Measurements from ENCODE around the gene SCN1B. TPM values are rescaled to one million over a fixed set of nuclear protein-coding genes. Genes with fewer than 3 reads are reported as not detected.

Gene SCN1B
- total RNA-seq, 1 donor, result 4.7 TPM

DNA sequence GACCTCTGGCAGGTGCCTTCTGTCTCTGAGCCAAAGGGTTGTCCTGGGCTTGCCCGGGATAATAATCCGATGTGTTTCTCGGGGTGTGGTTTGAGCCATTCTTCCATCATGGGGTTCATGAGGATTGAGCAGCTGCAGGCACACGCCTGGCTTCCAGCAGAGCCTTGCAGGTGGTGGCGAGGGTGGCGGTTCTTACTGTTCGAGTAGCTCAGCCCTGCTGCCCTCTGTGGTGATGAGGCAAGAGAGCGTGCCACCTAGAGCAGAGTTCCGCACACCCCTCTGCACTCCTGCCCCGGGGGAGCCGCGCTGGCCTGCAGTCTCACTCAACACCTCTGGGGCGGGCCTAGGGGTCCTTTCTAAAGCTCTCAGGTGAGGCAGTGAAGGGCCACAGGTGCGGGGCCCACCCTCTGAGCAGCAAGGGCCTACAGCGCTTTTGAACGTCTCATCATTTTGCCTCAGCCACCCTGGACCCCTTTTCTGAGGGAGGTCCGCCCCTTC is 3.8 kb downstream of the SCN1B start:
- Histone ChIP-seq H4K20me1 (ENCODE audit: insufficient read depth, low read length) (no peaks in the 10 kb centered on the region), H3K79me2 (ENCODE audit: insufficient read depth, low read length) (no peaks in the 10 kb centered on the region), H3K9me3 (ENCODE audit: low read depth, low read length) (no peaks in the 10 kb centered on the region), H3K27ac (ENCODE audit: low read depth, low read length) (no peak overlapping the region), H3K36me3 (ENCODE audit: insufficient read depth, low read length) (no peaks in the 10 kb centered on the region), H3K4me3 (ENCODE audit: insufficient read depth, low read length) (no peak overlapping the region), H3K4me2 (ENCODE audit: insufficient read depth, low read length) (no peak overlapping the region), H3K27me3 (ENCODE audit: insufficient read depth, low read length) (no peaks in the 10 kb centered on the region), H2AFZ (ENCODE audit: low read length) (no peak overlapping the region), H3K4me1 (ENCODE audit: insufficient read depth, low read length) (peaks cover 5% of the 10 kb centered on the region)
- DNase-seq (ENCODE audit: insufficient read length, low spot score, missing footprints), result peak; percentile 66
- TF ChIP-seq, protein P1, sequence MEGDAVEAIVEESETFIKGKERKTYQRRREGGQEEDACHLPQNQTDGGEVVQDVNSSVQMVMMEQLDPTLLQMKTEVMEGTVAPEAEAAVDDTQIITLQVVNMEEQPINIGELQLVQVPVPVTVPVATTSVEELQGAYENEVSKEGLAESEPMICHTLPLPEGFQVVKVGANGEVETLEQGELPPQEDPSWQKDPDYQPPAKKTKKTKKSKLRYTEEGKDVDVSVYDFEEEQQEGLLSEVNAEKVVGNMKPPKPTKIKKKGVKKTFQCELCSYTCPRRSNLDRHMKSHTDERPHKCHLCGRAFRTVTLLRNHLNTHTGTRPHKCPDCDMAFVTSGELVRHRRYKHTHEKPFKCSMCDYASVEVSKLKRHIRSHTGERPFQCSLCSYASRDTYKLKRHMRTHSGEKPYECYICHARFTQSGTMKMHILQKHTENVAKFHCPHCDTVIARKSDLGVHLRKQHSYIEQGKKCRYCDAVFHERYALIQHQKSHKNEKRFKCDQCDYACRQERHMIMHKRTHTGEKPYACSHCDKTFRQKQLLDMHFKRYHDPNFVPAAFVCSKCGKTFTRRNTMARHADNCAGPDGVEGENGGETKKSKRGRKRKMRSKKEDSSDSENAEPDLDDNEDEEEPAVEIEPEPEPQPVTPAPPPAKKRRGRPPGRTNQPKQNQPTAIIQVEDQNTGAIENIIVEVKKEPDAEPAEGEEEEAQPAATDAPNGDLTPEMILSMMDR (IDR thresholded peaks at IDR 0.05; ENCODE audit: extremely low read depth, low read depth, low read length), result no peak

DNA sequence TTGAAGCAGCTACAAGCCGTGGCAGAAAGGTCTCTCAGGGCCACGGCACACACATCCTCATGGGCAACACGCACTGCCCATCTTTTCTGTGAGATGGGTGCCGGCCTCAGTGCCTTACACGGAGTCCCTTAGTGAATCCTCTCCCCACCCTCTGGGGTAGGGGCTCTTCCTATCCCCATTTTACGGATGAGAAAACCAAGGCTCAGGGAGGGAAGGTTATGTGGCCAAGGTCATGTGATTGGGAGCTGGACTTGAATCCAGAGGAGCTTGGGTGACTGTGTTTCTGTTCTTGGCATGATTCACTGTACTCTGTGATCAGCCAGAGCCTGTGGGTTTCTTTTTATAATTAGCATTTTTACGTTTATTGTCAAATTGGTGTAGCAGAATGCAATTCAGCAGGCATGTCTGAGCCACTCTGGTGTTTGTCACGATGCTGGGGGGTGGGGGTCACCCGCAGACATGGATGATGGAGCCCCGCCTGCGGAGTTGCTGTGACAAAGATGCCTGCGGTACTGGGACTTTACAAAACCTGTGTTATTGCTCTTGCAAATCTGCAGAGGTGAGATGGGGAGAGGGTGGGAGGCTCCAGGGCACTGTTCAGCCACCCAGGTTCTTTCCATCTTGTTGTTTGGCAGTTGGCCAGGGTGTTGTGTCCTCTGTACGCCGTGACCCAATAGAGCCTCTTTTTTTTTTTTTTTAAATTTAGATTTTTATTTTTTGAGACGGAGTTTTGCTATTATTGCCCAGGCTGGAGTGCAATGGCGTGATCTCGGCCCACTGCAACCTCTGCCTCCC is 4.5 kb downstream of the SCN1B start:
- Histone ChIP-seq H4K20me1 (ENCODE audit: insufficient read depth, low read length) (no peaks in the 10 kb centered on the region), H3K4me1 (ENCODE audit: insufficient read depth, low read length) (peaks cover 3% of the 10 kb centered on the region), H3K79me2 (ENCODE audit: insufficient read depth, low read length) (no peaks in the 10 kb centered on the region), H3K9me3 (ENCODE audit: low read depth, low read length) (no peaks in the 10 kb centered on the region), H2AFZ (ENCODE audit: low read length) (no peak overlapping the region), H3K36me3 (ENCODE audit: insufficient read depth, low read length) (no peaks in the 10 kb centered on the region), H3K27me3 (ENCODE audit: insufficient read depth, low read length) (no peaks in the 10 kb centered on the region), H3K4me2 (ENCODE audit: insufficient read depth, low read length) (no peak overlapping the region), H3K4me3 (ENCODE audit: insufficient read depth, low read length) (no peak overlapping the region), H3K27ac (ENCODE audit: low read depth, low read length) (no peak overlapping the region)
- peak; percentile 82 for DNase-seq (ENCODE audit: insufficient read length, low spot score, missing footprints)
- TF ChIP-seq, protein P1 (IDR thresholded peaks at IDR 0.05; ENCODE audit: extremely low read depth, low read depth, low read length), result no peak

DNA sequence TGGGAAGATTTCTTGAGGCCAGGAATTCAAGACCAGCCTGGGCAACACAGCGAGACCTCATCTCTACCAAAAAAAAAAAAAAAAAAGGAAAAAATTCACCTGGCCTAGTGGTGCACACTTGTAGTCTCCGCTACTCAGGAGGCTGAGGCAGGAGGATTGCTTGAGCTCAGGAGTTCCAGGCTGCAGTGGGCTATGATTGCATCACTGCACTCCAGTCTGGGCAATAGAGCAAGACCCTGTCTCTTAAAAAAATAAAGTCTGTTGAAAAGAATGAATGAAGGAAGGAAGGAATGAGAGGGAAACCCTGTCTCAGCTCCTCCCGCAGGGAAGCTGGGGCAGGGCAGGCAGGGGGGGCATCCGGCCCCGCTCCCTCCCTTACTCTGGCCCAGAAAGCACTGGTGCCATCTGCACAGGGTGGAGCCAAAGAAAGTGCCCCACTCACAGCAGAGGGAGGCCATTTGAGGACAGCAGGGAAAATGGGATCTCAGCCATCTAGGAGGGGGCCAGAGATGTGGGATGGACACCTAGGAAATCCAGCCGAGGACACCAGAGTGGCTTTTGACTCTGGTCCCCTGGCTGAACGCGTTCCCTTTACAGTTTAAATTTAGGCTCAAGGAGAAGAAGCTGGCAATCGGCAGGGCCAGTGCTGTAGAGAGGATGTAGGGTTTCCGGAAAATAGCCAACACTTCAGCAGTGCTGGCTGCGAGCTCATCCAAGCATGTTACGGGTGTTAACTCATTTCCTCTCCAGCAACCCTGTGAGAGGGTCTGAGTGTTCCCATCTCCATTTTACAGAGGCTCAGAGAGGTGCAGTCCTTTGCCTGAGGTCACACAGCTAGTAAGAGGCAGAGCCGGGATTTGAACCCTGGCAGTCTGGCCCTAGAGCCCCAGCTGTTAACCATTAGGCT is 7.7 kb downstream of the SCN1B start:
- Histone ChIP-seq H3K79me2 (ENCODE audit: insufficient read depth, low read length) (no peaks in the 10 kb centered on the region), H3K27ac (ENCODE audit: low read depth, low read length) (no peak overlapping the region), H3K9me3 (ENCODE audit: low read depth, low read length) (no peaks in the 10 kb centered on the region), H3K36me3 (ENCODE audit: insufficient read depth, low read length) (no peaks in the 10 kb centered on the region), H3K4me3 (ENCODE audit: insufficient read depth, low read length) (no peak overlapping the region), H3K27me3 (ENCODE audit: insufficient read depth, low read length) (no peaks in the 10 kb centered on the region), H3K4me1 (ENCODE audit: insufficient read depth, low read length) (peaks cover 8% of the 10 kb centered on the region), H4K20me1 (ENCODE audit: insufficient read depth, low read length) (no peaks in the 10 kb centered on the region), H2AFZ (ENCODE audit: low read length) (peak overlapping the region; percentile 70), H3K4me2 (ENCODE audit: insufficient read depth, low read length) (no peak overlapping the region)
- TF ChIP-seq, protein P1 (IDR thresholded peaks at IDR 0.05; ENCODE audit: extremely low read depth, low read depth, low read length), result no peak
- DNase-seq (ENCODE audit: insufficient read length, low spot score, missing footprints), result peak; percentile 88

Data from osteoblast (primary cell).